ENCODE measurements around the gene ECE2.

- TF ChIP-seq POLR2AphosphoS5 (IDR thresholded peaks at IDR 0.05; ENCODE audit: low read depth, low read length) (no peak; the same call in 1 of the 2 replicates), CHD2 (IDR thresholded peaks at IDR 0.05; ENCODE audit: low read length, partially characterized antibody) (peak; percentile 65), TCF12 (IDR thresholded peaks at IDR 0.05) (peak; percentile 40), CTCF (IDR thresholded peaks at IDR 0.05) (peak; percentile 56), MAX (IDR thresholded peaks at IDR 0.05; ENCODE audit: low read depth) (peak; percentile 99), EZH2phosphoT487 (IDR thresholded peaks at IDR 0.05; ENCODE audit: borderline replicate concordance, low read depth) (no peak), IRF3 (IDR thresholded peaks at IDR 0.05; ENCODE audit: low read depth, low read length) (no peak), GATA2 (CRISPR knock-in tag; IDR thresholded peaks at IDR 0.05) (no peak), EP300 (IDR thresholded peaks at IDR 0.05; ENCODE audit: borderline replicate concordance in 1 of 2, low read depth in 1 of 2, low read length in 1 of 2) (no peak)
These were observed 26.2 kb upstream of the ECE2 start, which contains the start of gene EEF1AKMT4 for GRCh38 chr3:184249412-184250166.

All from SK-N-SH (cell line).